ENCODE data around the gene SPATA33. TPM values are rescaled to one million over a fixed set of nuclear protein-coding genes. Genes with fewer than 3 reads are reported as not detected.
A peak's percentile ranks its signal among the peaks of the same experiment; 100 is the strongest.

SPATA33 gene
- total and polyA plus RNA-seq, 8 donors = 9.9 to 15.7 (median 13.3) TPM

DNA sequence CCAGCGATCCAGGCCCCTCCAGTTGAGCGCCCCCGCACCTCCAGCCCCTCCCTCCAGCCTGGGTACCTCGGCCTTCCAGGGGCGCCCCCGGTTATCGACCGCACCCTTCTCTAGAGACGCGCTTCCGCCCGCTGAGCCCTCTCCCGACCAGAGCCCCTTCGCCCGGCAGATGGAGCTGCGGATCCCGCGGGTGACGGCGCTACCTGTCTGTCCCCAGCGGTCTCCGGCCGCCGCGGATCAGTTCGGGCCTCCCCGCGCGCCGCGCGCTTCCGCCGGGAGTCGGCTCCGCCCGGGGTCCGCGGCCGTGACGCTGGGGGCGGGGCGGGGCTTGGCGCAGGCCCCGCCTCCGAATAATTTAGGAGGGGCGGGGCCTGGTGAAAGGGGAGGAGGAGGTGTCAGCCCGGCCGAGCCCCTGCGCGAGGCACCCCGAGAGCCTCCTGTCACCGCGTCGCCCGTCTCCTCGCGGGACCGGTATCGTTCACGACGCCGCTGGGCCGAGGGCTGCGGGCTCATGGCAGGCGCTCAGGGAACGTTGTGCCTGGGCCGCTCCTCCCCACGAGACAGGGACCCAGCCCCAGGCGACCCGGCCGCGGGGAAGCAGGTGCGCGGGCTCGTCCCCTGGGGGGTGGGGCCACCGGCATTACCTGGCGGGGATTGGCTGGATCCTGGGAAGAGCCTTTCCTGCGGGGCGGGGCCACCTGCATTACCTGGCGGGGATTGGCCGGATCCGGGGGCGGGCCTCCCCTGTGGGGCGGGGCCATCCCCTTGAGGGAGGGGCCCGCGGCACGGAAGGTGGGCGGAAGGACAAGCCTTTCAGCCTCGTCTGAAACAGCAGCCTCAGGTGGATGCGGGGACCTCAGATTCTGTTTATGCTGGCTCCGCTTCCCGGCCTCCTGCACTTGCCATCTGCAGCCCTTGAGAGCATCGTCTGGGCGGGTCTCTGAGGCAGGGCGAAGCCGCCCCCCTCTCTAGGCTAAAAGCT is 44.1 kb downstream of the SPATA33 start, which contains the start of gene SPATA2L:
TSS of gene SPATA2L (minus strand) at position 281 of the 982 bp plus-strand sequence. CDS start 473 bp downstream, outside the sequence.
- intact Hi-C loops (cut with DNase I) = no loop called here
- DNase-seq = peak; percentile 78 to 97 (median 92)
- TF ChIP-seq, protein P1, sequence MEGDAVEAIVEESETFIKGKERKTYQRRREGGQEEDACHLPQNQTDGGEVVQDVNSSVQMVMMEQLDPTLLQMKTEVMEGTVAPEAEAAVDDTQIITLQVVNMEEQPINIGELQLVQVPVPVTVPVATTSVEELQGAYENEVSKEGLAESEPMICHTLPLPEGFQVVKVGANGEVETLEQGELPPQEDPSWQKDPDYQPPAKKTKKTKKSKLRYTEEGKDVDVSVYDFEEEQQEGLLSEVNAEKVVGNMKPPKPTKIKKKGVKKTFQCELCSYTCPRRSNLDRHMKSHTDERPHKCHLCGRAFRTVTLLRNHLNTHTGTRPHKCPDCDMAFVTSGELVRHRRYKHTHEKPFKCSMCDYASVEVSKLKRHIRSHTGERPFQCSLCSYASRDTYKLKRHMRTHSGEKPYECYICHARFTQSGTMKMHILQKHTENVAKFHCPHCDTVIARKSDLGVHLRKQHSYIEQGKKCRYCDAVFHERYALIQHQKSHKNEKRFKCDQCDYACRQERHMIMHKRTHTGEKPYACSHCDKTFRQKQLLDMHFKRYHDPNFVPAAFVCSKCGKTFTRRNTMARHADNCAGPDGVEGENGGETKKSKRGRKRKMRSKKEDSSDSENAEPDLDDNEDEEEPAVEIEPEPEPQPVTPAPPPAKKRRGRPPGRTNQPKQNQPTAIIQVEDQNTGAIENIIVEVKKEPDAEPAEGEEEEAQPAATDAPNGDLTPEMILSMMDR (IDR thresholded peaks at IDR 0.05) = no peak

DNA sequence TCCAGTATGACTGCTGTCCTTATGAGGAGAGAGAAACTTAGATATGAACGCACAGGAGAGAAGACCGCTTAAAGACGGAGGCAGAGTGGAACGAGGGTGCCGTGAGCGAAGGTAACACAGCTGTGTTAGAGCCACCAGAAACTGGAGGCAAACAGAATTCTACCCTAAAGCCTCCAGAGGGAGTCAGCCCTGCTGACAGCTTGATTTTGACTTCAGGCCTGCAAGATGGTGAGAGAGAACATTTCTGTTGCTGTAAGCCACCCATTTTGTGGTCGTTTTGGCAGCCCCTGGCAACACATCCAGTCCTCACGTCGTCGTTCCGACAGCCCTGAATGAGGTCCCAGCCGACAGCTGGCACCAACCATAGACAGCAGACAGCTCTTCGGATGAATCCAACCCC is 46.6 kb downstream of the SPATA33 start:
- intact Hi-C loops (cut with DNase I) = no loop called here
- Histone ChIP-seq H3K36me3 (peaks cover 0 to 21% of the 10 kb centered on the region in 2 donors), H3K9me3 (no peaks in the 10 kb centered on the region), H3K4me1 (peaks cover 6 to 35% of the 10 kb centered on the region in 2 donors), H3K27me3 (no peaks in the 10 kb centered on the region), H3K27ac (no peak overlapping the region), H3K4me3 (no peak overlapping the region)
- TF ChIP-seq, protein P1 (IDR thresholded peaks at IDR 0.05) = no peak
- DNase-seq (no peak), ATAC-seq (no peak)

More for the DNA sequence above, 44.1 kb downstream of the SPATA33 start, which contains the start of gene SPATA2L:
- peak within 1 kb of the TSS; percentile 66 to 68 for H3K4me3 ChIP-seq
- peaks cover 6 to 37% of the 10 kb centered on the region in 2 donors for H3K4me1 ChIP-seq
- H3K27me3 ChIP-seq = no peaks in the 10 kb centered on the region
- peaks cover 0 to 17% of the 10 kb centered on the region in 2 donors for H3K36me3 ChIP-seq
- ATAC-seq = peak; percentile 81
- H3K27ac ChIP-seq = peak within 1 kb of the TSS; percentile 82 to 88
- no peaks in the 10 kb centered on the region for H3K9me3 ChIP-seq

DNA sequence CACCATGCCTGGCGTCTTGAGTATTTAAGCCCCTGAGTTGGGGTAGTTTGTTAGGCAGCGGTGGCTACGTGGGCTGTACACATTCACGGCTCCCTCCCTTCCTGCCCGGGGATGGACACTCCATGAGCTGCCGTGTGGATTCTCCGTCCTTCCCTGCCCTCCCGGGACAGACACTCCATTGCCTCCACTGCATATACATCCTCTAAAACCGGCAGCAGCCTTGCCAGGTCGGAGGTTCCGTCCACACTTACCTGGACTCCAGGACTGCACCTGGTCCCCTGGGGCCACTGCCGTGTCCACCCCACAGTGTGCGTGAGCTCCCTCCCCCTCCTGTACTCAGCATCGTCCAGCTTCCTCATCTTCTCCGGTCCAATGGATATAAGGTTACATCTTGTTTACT is 47.4 kb downstream of the SPATA33 start:
- H3K4me1 ChIP-seq = peaks cover 6 to 28% of the 10 kb centered on the region in 2 donors
- intact Hi-C loops (cut with DNase I) = loop anchor here in 1 of 2 donors (5.0 kb wide), 1 partner anchor 87 kb away; no protein-coding TSS in a partner anchor
- no peaks in the 10 kb centered on the region for H3K27me3 ChIP-seq
- TF ChIP-seq, protein P1 (IDR thresholded peaks at IDR 0.05) = no peak
- no peak for ATAC-seq
- peaks cover 0 to 28% of the 10 kb centered on the region in 2 donors for H3K36me3 ChIP-seq
- no peak overlapping the region for H3K4me3 ChIP-seq
- DNase-seq = no peak
- H3K27ac ChIP-seq = no peak overlapping the region
- no peaks in the 10 kb centered on the region for H3K9me3 ChIP-seq

DNA sequence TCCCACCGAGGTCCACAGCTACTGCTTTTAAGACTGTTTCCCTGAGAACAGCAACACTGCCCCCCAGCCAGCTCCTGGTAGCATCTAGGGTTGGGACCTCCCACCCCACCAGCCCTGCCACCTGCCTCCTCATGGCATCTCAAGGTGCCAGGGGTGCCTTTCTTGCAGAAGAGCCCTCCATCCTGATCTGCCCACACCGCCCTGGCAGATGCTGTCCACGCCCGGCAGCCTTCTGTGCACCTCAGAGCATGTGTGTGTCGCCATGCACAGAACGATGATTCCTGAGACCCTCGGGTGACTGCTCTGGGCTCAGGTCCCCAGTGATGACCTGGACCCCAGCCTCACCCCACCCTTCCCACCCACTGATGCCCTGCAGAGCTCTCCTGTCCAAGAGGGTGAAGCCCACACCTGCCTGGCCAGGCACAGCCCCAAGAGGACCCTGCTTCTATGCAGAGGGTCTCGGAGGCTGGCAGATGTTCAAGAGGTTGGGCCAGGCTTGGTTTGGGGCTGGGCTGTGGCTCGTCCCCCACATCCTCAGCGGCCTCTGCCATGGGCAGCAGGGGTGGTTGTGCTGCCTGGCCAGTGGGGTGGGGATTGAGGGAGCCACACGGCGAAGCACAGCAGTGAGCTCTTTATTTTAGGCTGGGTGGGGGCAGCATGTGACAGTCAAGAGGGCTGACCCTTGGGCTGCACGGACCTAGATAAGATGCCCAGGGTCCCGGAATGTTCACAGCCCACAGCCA is 49.1 kb downstream of the SPATA33 start:
- intact Hi-C loops (cut with DNase I) = loop anchor here in 1 of 2 donors (5.0 kb wide), 1 partner anchor 86 kb away; no protein-coding TSS in a partner anchor
- TF ChIP-seq, protein P1 (IDR thresholded peaks at IDR 0.05) = no peak
- DNase-seq (no peak), ATAC-seq (no peak)
- Histone ChIP-seq H3K4me3 (no peak overlapping the region), H3K36me3 (peaks cover 0 to 40% of the 10 kb centered on the region in 2 donors), H3K27me3 (peaks cover 0 to under 1% of the 10 kb centered on the region in 2 donors), H3K9me3 (no peaks in the 10 kb centered on the region), H3K27ac (no peak overlapping the region), H3K4me1 (peaks cover under 1 to 17% of the 10 kb centered on the region in 2 donors)

Data from left lung (tissue), 10 donors.